Activated T-cell treated with anti-CD3 and anti-CD28 coated beads, Interleukin-2, amount 50 U/mL, for 4 hours (primary cell): ENCODE data around the gene RPN2. TPM values are rescaled to one million over a fixed set of nuclear protein-coding genes. Genes with fewer than 3 reads are reported as not detected.
"Not testable (repeated sequence)": the region's sequence is repeated elsewhere in the genome, so short reads cannot be mapped to it uniquely, and the experiment has no call there.

Source experiments
- ATAC-seq, 2 donors: fragments of 200-7000 bp; cut with Tn5 transposase; one replicate each; pipeline ENCODE4 v1.10.0; 2021
- DNase-seq: peaks from one replicate; pipeline ENCODE4 v3.0.0-alpha.2; 2020
- H3K27me3 Mint-ChIP-seq: one replicate; pipeline ENCODE4 v1.8.0; 2021; ENCODE audit warnings: low read depth, mixed read lengths
- H3K36me3 Mint-ChIP-seq: one replicate; pipeline ENCODE4 v1.8.0; 2022; ENCODE audit warnings: mixed read lengths; ENCODE audit not compliant: insufficient read depth
- H3K4me1 Mint-ChIP-seq: one replicate; pipeline ENCODE4 v1.8.0; 2021; ENCODE audit warnings: low read depth, mixed read lengths
- H3K4me3 Mint-ChIP-seq: one replicate; pipeline ENCODE4 v1.8.0; 2021; ENCODE audit warnings: mild to moderate bottlenecking, moderate library complexity, mixed read lengths
- H3K9me3 Mint-ChIP-seq: one replicate; pipeline ENCODE4 v1.8.0; 2021; ENCODE audit warnings: mixed read lengths
- total RNA-seq, 3 donors: library from RNA; stranded (reverse); gene quantifications; one replicate each; pipeline ENCODE4 v1.2.1, GENCODE V29; 2021

Gene RPN2
- 100 to 1,000 TPM; 186 to 199 (median 188) TPM for total RNA-seq

DNA sequence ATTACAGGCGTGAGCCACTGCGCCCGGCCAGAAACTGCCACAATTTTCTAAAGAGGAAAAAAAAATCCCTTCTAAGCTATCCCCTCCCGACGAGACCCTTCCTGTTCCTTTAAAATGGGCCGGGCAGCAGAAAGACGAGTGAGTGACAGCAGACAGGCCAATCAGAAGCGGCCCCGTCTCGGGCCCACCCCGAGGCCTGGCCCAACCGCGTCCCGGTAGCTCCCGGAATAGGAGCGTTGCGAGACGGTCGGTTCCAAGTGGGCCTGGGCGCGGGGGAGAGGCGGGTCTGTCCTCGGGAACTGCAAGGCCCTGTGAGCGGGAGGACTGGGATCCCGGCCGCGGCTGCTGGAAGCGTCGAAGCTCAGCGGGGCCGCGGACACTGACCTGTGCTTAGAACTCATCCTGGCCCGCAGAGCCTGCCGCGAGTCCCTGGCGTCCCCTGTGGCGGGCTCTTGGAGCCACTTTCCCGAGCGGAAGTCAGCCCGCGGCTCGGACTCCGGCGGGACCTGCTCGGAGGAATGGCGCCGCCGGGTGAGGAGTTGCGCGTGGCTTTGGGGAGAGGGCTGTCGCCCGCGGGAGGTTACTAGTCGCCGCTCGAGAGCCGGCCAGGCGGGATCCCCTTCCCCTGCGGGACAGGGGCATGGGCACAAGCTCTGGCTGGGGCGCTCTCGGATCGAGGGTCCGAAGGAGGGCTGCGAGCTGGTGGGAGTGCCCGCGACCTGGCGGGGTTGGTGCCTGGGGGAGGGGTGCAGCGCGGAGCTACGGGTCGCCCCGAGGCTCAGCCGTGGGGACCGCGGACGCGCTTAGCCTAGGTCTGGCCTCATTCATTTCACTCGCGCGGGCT lies at the start of gene RPN2, which contains the start of gene MROH8:
RPN2 (plus strand) TSS at position 492 of the 844 bp plus-strand sequence; CDS start at position 519, 27 bp downstream.
MROH8 (minus strand) TSS at position 710 of the 844 bp plus-strand sequence.
- H3K4me3 Mint-ChIP-seq, result peak within 1 kb of the TSS; percentile 98
- no peaks in the 10 kb centered on the region for H3K27me3 Mint-ChIP-seq
- H3K9me3 Mint-ChIP-seq, result no peaks in the 10 kb centered on the region
- H3K4me1 Mint-ChIP-seq, result peaks cover 41% of the 10 kb centered on the region
- peaks cover 7% of the 10 kb centered on the region for H3K36me3 Mint-ChIP-seq
- ATAC-seq (peak; percentile 96), DNase-seq (peak; percentile 90)

DNA sequence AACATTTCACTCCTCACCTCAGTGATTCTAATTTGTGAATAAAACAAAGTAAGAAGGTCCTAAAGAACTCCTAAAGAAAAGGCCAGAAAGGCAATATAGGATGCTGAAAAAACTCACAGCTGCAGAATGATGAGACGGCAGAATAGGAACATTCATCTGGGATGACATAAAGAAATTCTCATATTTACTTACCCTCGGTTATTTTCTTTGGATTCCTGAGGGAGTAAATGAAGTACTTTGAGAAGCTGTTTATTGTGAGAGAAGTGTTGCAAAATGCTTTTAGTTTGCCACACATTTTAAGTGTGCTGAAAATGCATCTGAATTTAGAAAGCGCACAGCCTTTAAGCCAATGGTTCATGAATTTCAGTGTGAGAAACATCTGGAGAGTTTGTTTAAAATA lies 47.6 kb upstream of the RPN2 start:
- Mint-ChIP-seq H3K36me3 (no peaks in the 10 kb centered on the region), H3K4me3 (no peak overlapping the region), H3K27me3 (no peaks in the 10 kb centered on the region), H3K9me3 (no peaks in the 10 kb centered on the region), H3K4me1 (no peaks in the 10 kb centered on the region)
- ATAC-seq (no peak), DNase-seq (no peak)

DNA sequence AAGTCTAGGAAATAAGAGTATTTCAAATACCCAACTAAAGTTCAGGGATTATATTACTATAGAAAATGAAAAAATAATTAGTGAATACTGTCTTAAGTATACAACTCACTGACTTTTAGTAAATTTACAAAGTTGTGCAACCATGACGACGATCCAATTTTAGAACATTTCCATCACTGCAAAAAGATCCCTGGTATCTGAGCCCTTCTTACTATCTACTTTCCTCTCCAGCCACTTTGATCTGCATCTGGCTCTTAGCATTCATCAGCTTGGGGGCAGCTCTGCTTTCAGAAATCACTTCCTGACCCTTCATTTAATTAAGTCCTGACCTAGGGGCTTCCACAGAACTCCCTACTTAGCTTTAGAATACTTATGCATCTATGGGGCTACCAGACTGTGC lies 45.2 kb upstream of the RPN2 start:
- Mint-ChIP-seq H3K9me3 (no peaks in the 10 kb centered on the region), H3K27me3 (no peaks in the 10 kb centered on the region)

DNA sequence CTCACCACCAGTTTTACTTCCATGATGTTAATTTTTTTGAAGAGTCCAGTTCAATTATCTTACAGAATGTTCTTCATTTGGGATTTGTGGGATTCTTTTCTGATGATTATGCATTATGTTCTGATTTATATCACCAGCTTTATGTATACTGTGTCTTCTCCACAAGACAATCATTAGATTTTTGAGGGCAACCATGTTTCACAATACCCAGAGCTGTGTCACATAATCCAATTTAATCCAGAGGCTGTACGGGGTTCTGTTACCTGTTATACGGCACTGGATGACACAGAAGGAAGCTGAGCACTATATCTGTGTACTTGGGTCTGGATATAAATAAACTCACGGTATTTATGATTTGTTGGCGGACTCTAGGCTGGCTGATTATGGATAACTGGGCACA lies 41.6 kb upstream of the RPN2 start:
- Mint-ChIP-seq H3K4me1 (no peaks in the 10 kb centered on the region), H3K4me3 (no peak overlapping the region)

More for the DNA sequence above, 45.2 kb upstream of the RPN2 start:
- no peaks in the 10 kb centered on the region for H3K4me1 Mint-ChIP-seq
- DNase-seq (no peak), ATAC-seq (no peak)
- no peaks in the 10 kb centered on the region for H3K36me3 Mint-ChIP-seq
- H3K4me3 Mint-ChIP-seq, result no peak overlapping the region

DNA sequence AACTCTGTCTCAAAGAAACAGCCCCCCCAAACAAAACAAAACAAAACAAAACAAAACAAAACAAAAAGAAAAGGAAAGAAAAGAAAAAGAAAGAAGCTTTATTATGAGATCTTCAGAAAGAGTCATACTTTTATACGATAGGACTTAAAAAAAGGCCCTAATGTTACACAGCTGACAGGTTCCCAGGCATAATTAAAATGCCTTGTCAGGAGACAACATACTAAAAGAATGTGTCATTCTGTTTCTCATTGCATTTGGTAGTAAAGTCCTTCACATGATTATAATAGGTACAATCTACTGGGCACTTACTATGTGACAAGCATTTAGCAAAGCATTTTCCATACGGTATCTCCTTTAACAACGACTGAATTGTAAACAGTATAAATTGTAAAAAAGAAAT lies 36.4 kb upstream of the RPN2 start:
- no peak for ATAC-seq
- H3K4me1 Mint-ChIP-seq, result no peaks in the 10 kb centered on the region
- no peak overlapping the region for H3K4me3 Mint-ChIP-seq
- no peaks in the 10 kb centered on the region for H3K27me3 Mint-ChIP-seq
- no peaks in the 10 kb centered on the region for H3K36me3 Mint-ChIP-seq
- no peaks in the 10 kb centered on the region for H3K9me3 Mint-ChIP-seq
- DNase-seq, result no peak

More for the DNA sequence above, 41.6 kb upstream of the RPN2 start:
- Mint-ChIP-seq H3K9me3 (no peaks in the 10 kb centered on the region), H3K36me3 (no peaks in the 10 kb centered on the region), H3K27me3 (no peaks in the 10 kb centered on the region)
- ATAC-seq (no peak), DNase-seq (no peak)

DNA sequence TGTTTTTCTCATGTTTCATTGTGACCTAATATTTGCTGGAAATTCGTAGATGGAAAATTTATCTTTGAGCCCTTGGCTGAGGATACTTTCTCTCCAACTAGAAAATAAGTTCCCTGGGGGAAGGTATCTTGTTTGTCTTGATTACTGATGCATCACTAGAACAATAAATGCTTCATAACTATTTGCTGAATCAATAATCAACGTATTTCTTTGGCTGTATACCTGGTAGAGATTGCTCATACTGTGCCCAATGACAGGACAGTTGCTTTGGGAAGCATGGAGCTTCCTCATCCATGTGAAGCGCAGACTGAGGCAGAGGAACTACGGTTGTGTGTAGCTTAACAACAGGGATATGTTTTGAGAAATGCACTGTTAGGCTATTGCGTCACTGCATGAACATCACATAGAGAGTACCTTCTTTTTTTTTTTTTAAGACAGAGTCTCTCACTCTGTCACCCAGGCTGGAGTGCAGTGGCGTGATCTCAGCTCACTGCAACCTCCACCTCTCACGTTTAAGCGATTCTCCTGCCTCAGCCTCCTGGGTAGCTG lies 34.2 kb upstream of the RPN2 start:
- no peak for DNase-seq
- no peaks in the 10 kb centered on the region for H3K27me3 Mint-ChIP-seq
- no peaks in the 10 kb centered on the region for H3K36me3 Mint-ChIP-seq
- no peak for ATAC-seq
- H3K9me3 Mint-ChIP-seq, result no peaks in the 10 kb centered on the region
- no peaks in the 10 kb centered on the region for H3K4me1 Mint-ChIP-seq
- H3K4me3 Mint-ChIP-seq, result no peak overlapping the region

DNA sequence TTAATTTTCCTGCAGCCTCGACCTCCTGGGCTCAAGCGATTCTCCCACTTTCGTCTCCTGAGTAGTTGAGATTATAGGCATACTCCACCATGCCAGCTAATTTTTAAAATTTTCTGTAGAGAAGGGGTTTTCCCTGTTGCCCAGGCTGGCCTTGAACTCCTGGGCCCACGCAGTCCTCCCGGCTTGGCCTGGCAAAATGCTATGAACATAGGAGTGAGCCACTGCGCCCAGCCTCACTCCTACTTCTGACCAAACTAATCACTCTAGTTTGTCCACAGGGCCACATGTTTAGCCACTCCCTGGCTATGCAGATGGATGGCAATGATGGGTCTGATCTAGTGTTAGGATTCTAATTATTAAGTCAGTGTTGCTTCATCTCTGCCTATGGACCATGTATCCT lies 31.9 kb upstream of the RPN2 start:
- H3K36me3 Mint-ChIP-seq, result peaks cover 1% of the 10 kb centered on the region
- no peak for DNase-seq
- no peaks in the 10 kb centered on the region for H3K27me3 Mint-ChIP-seq
- H3K4me1 Mint-ChIP-seq, result no peaks in the 10 kb centered on the region
- H3K4me3 Mint-ChIP-seq, result no peak overlapping the region
- no peak for ATAC-seq
- no peaks in the 10 kb centered on the region for H3K9me3 Mint-ChIP-seq

DNA sequence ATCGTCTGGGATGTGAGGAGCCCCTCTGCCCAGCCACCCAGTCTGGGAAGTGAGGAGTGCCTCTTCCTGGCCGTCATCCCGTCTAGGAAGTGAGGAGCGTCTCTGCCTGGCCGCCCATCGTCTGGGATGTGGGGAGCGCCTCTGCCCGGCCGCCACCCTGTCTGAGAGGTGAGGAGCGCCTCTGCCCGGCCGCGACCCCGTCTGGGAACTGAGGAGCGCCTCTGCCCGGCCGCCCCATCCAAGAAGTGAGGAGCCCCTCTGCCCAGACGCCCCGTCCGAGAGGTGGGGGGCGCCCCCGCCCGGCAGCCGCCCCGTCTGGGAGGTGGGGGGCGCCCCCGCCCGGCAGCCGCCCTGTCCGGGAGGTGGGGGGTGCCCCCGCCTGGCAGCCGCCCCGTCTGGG lies 28.3 kb upstream of the RPN2 start:
- H3K4me3 Mint-ChIP-seq, ATAC-seq, H3K36me3 Mint-ChIP-seq, H3K27me3 Mint-ChIP-seq, H3K4me1 Mint-ChIP-seq, H3K9me3 Mint-ChIP-seq, DNase-seq: not testable (repeated sequence)

DNA sequence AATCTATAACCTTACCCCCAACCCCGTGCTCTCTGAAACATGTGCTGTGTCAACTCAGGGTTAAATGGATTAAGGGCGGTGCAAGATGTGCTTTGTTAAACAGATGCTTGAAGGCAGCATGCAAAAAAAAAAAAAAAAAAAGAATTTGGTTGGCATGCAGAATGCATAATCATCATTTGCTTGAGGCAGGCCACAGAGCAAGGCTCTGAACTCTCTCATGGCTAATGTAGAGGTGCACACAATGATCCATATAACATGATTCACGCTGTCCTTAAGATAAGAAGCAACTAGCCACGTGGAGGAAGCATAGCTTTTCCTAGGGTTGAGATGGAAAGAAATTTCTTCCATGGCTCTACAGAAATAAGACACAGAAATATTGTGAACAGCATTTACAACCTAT lies 27.6 kb upstream of the RPN2 start:
- Mint-ChIP-seq H3K4me3 (no peak overlapping the region), H3K4me1 (no peaks in the 10 kb centered on the region), H3K27me3 (no peaks in the 10 kb centered on the region), H3K9me3 (no peaks in the 10 kb centered on the region), H3K36me3 (peaks cover 1% of the 10 kb centered on the region)
- DNase-seq (no peak), ATAC-seq (no peak)

DNA sequence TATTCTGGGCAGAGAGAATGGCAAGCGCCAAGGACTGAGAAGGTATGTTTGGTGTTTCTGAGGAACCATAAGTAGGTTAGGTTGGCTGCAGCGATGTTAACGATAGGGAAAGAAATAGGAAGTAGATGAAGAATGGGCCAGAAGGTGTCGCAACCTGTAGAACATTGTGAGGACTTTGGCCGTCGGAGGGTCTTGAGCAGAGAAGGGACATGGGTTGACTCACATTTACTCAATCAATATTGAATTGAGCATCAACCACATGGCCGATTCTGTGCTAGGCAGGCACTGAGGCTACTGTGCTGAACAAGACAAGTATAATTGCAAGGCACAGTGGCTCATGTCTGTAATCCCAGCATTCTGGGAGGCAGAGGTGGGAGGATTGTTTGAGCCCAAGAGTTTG lies 26.8 kb upstream of the RPN2 start:
- no peaks in the 10 kb centered on the region for H3K9me3 Mint-ChIP-seq
- DNase-seq, result no peak
- no peaks in the 10 kb centered on the region for H3K4me1 Mint-ChIP-seq
- no peak overlapping the region for H3K4me3 Mint-ChIP-seq
- no peak for ATAC-seq
- no peaks in the 10 kb centered on the region for H3K27me3 Mint-ChIP-seq
- peaks cover 1% of the 10 kb centered on the region for H3K36me3 Mint-ChIP-seq

DNA sequence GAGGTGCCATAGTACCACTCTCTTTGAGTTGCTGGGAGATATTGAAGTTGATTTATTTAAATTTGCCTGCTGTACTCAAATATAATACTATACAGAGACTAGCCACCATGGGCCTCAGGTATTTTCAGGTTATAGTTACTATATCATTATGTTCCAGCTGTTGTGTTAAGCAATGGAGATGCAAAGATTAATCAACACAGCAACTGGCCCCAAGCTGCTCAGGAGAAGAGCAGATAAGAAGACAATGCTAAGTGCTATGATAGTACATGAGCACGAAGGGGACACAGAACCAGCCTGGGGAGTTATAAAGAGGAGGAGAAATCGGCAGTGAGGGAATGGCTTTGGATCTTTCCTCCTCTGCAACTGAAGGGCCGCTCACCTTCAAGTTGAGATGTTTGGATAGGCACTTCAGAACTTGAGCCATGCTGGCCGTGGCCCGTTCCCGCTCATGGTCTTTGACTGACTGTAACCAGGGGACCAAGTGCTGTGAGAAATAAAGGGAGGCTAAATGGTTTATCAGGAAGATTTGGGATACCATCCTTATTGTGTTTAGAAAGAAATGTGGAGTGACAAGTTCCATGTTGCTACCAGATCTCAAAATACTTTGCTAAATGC lies 24.3 kb upstream of the RPN2 start:
- no peaks in the 10 kb centered on the region for H3K9me3 Mint-ChIP-seq
- no peaks in the 10 kb centered on the region for H3K27me3 Mint-ChIP-seq
- DNase-seq, result no peak
- H3K36me3 Mint-ChIP-seq, result peaks cover 1% of the 10 kb centered on the region
- ATAC-seq, result no peak
- no peaks in the 10 kb centered on the region for H3K4me1 Mint-ChIP-seq
- H3K4me3 Mint-ChIP-seq, result no peak overlapping the region

DNA sequence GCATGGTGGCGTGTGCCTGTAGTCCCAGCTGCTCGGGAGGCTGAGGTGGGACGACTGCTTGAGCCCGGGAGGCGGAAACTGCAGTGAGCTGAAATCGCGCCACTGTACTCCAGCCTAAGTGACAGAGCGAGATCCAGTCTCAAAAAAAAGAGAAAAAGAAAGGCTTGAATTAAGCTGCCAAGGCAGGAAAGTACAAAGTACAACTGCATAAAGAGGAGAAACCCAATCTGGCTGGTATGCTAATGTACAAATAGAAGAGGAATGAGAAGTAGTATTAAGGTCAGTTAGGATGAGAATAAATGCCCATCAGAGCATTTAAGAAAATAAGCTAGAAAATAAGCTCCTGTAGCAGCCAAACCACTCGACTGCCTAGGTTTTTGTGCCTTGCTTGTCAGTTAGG lies 23.1 kb upstream of the RPN2 start:
- DNase-seq, result no peak
- H3K36me3 Mint-ChIP-seq, result peaks cover 1% of the 10 kb centered on the region
- ATAC-seq, result no peak
- H3K27me3 Mint-ChIP-seq, result no peaks in the 10 kb centered on the region
- H3K4me3 Mint-ChIP-seq, result no peak overlapping the region
- no peaks in the 10 kb centered on the region for H3K9me3 Mint-ChIP-seq
- no peaks in the 10 kb centered on the region for H3K4me1 Mint-ChIP-seq

DNA sequence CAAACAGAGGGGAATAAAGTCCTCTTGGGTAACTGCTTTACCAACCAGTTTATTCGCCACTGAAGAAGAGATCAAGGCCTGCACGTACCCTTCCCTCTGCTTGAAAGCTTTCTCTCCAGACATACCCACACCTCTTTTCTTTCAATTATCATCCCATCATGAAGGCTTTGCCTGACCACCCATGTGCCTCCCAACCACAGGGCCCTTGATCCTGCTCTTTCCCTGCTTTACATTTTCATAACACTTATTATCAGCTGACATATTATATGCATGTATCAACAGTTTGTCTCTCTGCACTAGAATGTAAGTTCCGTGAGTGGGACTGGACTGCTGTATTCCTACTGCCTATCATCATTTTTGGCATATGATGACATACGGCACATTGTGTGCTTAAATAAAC lies 20.9 kb upstream of the RPN2 start:
- Mint-ChIP-seq H3K4me1 (no peaks in the 10 kb centered on the region), H3K9me3 (no peaks in the 10 kb centered on the region), H3K4me3 (no peak overlapping the region), H3K27me3 (no peaks in the 10 kb centered on the region), H3K36me3 (no peaks in the 10 kb centered on the region)
- DNase-seq, result no peak
- ATAC-seq, result no peak

DNA sequence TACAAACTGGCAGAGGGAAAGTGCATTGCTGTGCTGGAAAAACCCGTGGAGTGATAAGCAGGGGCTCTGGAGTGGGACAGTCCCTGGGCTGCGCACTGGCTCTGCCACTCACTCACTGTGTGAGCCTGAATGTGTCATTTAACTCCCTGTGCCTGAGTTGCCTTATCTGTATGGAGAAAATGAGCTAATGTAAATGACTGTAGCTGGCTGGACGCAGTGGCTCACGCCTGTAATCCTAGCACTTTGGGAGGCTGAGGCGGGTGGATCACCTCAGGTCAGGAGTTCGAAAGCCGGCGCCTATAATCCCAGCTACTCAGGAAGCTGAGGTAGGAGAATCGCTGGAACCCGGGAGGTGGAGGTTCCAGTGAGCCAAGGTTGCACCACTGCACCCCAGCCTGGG lies 18.4 kb upstream of the RPN2 start:
- H3K4me3 Mint-ChIP-seq, result no peak overlapping the region
- ATAC-seq (no peak), DNase-seq (no peak)
- peaks cover 1% of the 10 kb centered on the region for H3K36me3 Mint-ChIP-seq
- no peaks in the 10 kb centered on the region for H3K27me3 Mint-ChIP-seq
- H3K9me3 Mint-ChIP-seq, result no peaks in the 10 kb centered on the region
- H3K4me1 Mint-ChIP-seq, result no peaks in the 10 kb centered on the region
